Activated T-helper 2 cell treated with anti-CD3 and anti-CD28 coated beads, Interferon-gamma antibody, Interleukin-2, Interleukin-4, amounts not matched to agents 10 μg/mL and 5 μg/mL and 100 μg/mL, durations not matched to agents 14 hours and 24 hours and 36 hours (primary cell): ENCODE measurements around the gene ADGRG1. TPM values are rescaled to one million over a fixed set of nuclear protein-coding genes. Genes with fewer than 3 reads are reported as not detected.

Experiments used
- DNase-seq: peaks from one replicate; pipeline ENCODE4 v3.0.0; 2021; ENCODE audit warnings: low spot score
- H3K27ac Mint-ChIP-seq: one replicate; pipeline ENCODE4 v1.8.0; 2021; ENCODE audit warnings: mixed read lengths
- H3K27me3 Mint-ChIP-seq: one replicate; pipeline ENCODE4 v1.8.0; 2021; ENCODE audit warnings: low read depth, mixed read lengths
- H3K36me3 Mint-ChIP-seq: one replicate; pipeline ENCODE4 v1.8.0; 2021; ENCODE audit warnings: low read depth, mixed read lengths
- H3K4me1 Mint-ChIP-seq: one replicate; pipeline ENCODE4 v1.8.0; 2021; ENCODE audit warnings: low read depth, mixed read lengths
- H3K4me3 Mint-ChIP-seq: one replicate; pipeline ENCODE4 v1.8.0; 2021; ENCODE audit warnings: low read depth, mild to moderate bottlenecking, moderate library complexity, mixed read lengths
- H3K9me3 Mint-ChIP-seq: one replicate; pipeline ENCODE4 v1.8.0; 2021; ENCODE audit warnings: mixed read lengths
- intact Hi-C: fragments of 100-400 bp; cut with micrococcal nuclease; formaldehyde crosslinking; loops from one replicate; pipeline ENCODE4 v1.15.1; 2023
- total RNA-seq: library from RNA; stranded (reverse); gene quantifications from 2 replicates; pipeline ENCODE4 v1.2.3, GENCODE V29; 2022

The ADGRG1 gene
- total RNA-seq, 1 donor from 2014 or later, result 1.8 TPM

DNA sequence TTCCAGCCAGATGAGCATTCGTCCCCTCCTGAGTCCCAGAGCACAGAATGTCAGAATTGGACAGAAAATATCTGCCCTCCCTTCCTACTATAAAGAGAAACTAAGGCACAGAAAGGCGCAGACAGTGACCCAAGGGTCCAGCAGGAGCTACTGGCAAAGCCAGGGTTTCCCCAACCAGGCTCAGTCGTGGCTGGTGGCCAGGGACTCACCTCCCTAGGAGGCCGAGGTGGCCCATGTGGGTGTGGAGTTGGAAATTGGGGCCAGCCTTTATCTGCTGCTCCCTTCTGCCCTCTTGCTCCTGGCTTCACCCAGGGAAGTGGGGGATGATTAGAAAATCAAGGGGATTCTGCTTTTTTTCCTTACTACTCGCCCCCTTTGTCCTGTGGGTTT is 67.2 kb downstream of the ADGRG1 start:
- Mint-ChIP-seq H3K9me3 (no peaks in the 10 kb centered on the region), H3K27ac (no peak overlapping the region), H3K27me3 (peaks cover 8% of the 10 kb centered on the region), H3K4me1 (peaks cover 6% of the 10 kb centered on the region), H3K4me3 (no peak overlapping the region), H3K36me3 (no peaks in the 10 kb centered on the region)
- DNase-seq, result no peak
- intact Hi-C loops, result no loop called here

DNA sequence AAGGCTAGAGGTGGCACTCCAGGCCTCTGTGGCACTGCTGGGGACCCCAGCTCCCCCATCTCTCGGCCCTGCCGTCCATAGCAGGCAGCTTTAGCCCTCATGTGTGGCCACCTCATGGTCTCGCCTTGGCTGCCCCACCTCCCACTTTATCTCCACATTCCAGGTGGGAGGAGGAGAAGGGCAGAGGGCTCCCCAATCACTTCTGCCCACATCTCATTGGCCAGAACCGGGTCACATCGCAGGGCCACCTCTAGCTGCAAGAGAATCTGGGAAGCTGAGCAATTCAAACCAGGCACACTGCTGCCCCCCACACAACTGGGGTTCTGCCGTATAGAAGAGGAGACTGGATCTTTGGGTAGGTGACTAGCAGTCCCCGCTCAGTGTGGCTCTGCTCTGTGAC is 67.8 kb downstream of the ADGRG1 start:
- H3K36me3 Mint-ChIP-seq, result no peaks in the 10 kb centered on the region
- no peaks in the 10 kb centered on the region for H3K9me3 Mint-ChIP-seq
- H3K27ac Mint-ChIP-seq, result no peak overlapping the region
- peaks cover 3% of the 10 kb centered on the region for H3K4me1 Mint-ChIP-seq
- H3K4me3 Mint-ChIP-seq, result no peak overlapping the region
- intact Hi-C loops, result no loop called here
- no peak for DNase-seq
- peaks cover 6% of the 10 kb centered on the region for H3K27me3 Mint-ChIP-seq

DNA sequence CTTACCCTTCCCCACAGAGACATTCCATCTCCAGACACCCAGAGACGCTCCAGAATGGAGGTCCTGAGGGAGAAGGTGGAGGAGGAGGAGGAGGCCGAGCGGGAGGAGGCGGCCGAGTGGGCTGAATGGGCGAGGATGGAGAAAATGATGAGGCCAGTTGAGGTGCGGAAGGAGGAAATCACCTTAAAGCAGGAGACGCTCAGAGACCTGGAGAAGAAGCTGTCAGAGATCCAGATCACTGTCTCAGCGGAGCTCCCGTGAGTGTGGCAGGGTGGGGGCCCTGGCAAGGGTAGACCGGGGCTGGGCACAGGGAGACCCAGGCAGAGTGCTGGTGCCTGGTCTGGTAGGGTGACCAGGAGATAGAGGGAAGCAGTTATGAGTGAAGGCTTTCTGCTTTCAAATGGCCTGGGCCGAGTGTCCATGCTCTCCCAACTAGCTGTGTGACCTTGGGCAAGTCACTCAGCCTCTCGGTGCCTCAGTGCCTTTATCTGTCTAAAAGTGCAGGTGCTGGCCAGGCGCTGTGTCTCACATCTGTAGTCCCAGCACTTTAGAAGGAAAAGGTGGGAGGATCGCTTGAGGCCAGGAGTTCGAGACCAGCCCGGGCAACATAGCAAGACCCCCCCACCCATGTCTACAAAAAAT is 69.6 kb downstream of the ADGRG1 start:
- no peak for DNase-seq
- no peak overlapping the region for H3K4me3 Mint-ChIP-seq
- no peaks in the 10 kb centered on the region for H3K9me3 Mint-ChIP-seq
- intact Hi-C loops, result no loop called here
- H3K36me3 Mint-ChIP-seq, result no peaks in the 10 kb centered on the region
- peaks cover 3% of the 10 kb centered on the region for H3K4me1 Mint-ChIP-seq
- H3K27me3 Mint-ChIP-seq, result peaks cover 2% of the 10 kb centered on the region
- H3K27ac Mint-ChIP-seq, result no peak overlapping the region

DNA sequence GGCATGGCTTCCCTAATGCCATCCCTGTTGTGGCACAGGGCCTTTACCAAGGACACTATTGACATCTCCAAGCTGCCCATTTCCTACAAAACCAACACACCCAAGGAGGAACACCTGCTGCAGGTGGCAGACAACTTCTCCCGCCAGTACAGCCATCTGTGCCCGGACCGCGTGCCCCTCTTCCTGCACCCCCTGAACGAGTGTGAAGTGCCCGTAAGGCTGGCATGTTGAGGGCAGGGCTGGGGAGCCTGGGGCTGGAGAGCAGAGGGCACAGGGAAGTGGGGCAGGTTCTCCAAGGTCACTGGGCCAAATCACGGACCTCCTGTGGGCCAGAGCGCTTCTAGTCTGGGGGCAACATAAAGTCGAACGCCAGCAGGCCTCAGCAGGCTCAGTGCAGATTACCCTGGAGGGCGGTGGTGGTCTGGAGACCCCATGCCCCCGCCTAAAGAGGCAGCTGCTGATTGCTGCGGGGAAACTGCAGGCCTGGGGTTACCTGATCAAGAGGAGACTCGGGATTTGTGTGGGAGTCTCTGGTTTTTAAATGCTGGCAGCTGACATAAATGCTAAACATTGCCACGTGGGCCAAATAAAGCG is 70.5 kb downstream of the ADGRG1 start:
- peaks cover 3% of the 10 kb centered on the region for H3K4me1 Mint-ChIP-seq
- H3K36me3 Mint-ChIP-seq, result no peaks in the 10 kb centered on the region
- no peak overlapping the region for H3K27ac Mint-ChIP-seq
- intact Hi-C loops, result no loop called here
- DNase-seq, result no peak
- H3K9me3 Mint-ChIP-seq, result no peaks in the 10 kb centered on the region
- no peaks in the 10 kb centered on the region for H3K27me3 Mint-ChIP-seq
- no peak overlapping the region for H3K4me3 Mint-ChIP-seq

DNA sequence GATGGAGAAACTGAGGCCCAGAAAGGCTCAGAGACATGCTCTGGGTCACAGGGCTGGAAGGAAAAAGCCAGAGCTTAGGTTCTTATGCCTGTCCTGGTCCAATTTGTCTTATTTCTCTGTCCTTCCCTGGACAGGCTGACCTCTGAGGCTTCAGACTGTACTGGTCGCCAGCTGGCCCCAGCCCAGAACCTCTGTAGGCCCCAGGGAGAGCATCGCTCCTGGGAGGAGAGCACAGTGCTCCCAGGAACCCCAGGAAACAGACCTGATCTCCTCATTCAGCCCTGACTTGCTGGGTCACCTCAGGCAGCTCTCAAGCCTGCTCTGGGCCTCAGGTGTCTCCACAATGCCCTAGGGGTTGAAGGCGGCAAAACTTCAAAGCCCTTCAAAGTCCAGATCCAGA is 71.1 kb downstream of the ADGRG1 start:
- Mint-ChIP-seq H3K4me3 (no peak overlapping the region), H3K4me1 (peaks cover 3% of the 10 kb centered on the region), H3K36me3 (no peaks in the 10 kb centered on the region), H3K9me3 (no peaks in the 10 kb centered on the region), H3K27me3 (no peaks in the 10 kb centered on the region), H3K27ac (no peak overlapping the region)
- intact Hi-C loops, result no loop called here
- no peak for DNase-seq

DNA sequence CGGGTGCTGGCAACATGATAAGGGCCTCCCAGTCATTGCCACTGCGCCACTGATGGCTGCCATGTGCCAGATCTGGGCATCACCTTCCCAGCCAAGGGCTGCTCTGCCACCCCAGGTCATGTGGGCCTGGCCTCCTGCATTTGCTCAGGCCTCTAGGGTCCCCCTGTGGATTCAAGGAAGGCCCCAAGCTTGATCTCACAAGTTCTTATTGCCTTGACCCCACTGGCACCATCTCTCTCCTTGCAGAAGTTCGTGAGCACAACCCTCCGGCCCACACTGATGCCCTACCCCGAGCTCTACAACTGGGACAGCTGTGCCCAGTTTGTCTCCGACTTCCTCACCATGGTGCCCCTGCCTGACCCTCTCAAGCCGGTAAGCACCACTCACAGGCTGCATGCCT is 71.5 kb downstream of the ADGRG1 start:
- no peaks in the 10 kb centered on the region for H3K36me3 Mint-ChIP-seq
- no peak overlapping the region for H3K4me3 Mint-ChIP-seq
- H3K9me3 Mint-ChIP-seq, result no peaks in the 10 kb centered on the region
- intact Hi-C loops, result no loop called here
- H3K27ac Mint-ChIP-seq, result no peak overlapping the region
- H3K27me3 Mint-ChIP-seq, result no peaks in the 10 kb centered on the region
- H3K4me1 Mint-ChIP-seq, result no peaks in the 10 kb centered on the region
- no peak for DNase-seq

DNA sequence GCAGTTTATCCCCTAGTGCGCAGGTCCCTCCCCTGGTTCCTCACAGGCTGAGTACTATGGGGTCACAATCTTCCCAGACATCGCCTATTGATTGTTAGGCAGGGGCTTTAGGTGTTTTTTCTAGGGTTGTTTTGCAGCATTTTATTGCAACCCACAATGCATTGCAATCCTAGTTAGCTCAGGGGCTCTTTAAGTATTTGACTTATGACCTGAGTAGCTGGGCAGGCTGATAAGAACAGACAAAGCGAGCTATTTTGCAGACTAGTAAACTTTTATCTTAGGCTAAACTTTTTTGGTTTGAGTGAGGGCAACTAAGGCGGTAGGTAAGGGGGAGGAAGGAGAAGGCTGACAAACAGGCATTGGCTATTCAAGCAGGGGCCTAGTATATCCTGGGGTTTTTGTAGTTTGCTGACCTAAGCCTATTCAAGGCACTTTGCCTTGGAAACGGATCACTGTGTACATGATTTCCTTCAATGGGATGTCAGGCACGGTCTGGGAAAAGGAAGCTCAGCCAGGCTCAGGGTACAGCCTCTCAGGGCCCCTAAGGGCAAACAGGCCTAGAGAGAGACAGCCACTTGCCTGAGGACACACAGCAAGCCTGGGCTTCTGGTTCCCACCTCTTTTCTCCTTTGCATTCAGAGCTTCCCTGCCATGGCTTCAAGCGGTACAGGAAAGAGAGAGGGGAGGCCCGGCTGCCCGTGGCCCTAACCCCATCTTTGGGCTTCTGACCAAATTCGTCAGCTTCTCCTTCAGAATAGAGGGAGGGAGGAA is 72.5 kb downstream of the ADGRG1 start:
- intact Hi-C loops, result no loop called here
- Mint-ChIP-seq H3K27me3 (no peaks in the 10 kb centered on the region), H3K36me3 (no peaks in the 10 kb centered on the region), H3K4me1 (no peaks in the 10 kb centered on the region), H3K4me3 (no peak overlapping the region), H3K9me3 (no peaks in the 10 kb centered on the region), H3K27ac (no peak overlapping the region)
- DNase-seq, result no peak

DNA sequence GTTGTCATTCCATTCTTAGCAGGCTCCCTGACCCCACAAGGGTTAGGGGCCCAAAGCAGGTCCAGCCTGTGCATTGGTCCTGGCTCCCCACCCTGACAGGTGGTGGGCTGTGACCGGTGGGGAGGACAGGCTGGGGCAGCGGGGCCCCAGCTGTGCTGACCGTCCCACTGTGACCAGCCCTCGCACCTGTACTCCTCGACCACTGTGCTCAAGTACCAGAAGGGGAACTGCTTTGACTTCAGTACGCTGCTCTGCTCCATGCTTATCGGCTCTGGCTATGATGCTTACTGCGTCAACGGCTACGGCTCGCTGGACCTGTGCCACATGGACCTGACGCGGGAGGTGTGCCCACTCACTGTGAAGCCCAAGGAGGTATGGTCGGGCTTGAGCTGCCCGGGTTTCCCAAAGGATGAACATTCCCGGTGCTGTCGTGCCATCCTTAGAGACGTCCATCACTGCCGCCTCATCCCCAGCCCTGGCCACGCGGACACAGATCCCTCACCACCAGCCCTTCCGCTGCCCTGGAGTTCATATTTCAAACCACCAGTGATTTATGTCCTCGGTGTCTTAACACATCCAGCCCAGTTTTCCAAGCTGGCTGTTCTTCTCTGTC is 73.4 kb downstream of the ADGRG1 start:
- H3K4me3 Mint-ChIP-seq, result no peak overlapping the region
- H3K9me3 Mint-ChIP-seq, result no peaks in the 10 kb centered on the region
- no peak for DNase-seq

DNA sequence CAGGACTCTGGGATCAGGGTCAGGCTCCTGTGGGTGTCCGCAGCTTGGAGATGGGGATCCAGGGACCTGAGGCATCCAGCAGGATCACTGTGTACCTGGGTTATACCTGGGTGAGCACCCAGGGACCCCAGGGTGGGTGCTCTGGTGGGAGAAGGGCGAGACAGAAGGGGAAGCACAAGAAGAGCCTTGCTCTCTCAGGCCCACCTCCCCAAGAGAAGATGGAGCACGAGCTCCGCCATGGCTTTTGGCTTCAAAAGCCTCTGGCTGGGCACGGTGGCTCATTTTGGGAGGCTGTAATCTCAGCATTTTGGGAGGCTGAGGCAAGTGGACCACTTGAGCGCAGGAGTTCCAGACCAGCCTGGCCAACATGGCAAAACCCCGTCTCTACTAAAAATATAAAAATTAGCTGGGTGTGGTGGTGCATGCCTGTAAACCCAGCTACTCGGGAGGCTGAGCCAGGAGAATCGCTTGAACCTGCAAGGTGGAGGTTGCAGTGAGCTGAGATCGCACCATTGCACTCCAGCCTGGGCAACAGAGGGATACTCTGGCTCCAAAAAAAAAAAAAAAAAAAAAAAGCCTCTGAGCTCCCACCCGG is 75.1 kb downstream of the ADGRG1 start:
- Mint-ChIP-seq H3K9me3 (no peaks in the 10 kb centered on the region), H3K27me3 (no peaks in the 10 kb centered on the region), H3K27ac (no peak overlapping the region), H3K4me1 (no peaks in the 10 kb centered on the region), H3K4me3 (no peak overlapping the region), H3K36me3 (no peaks in the 10 kb centered on the region)
- intact Hi-C loops, result no loop called here
- no peak for DNase-seq

More for the DNA sequence above, 73.4 kb downstream of the ADGRG1 start:
- Mint-ChIP-seq H3K27me3 (no peaks in the 10 kb centered on the region), H3K36me3 (no peaks in the 10 kb centered on the region), H3K4me1 (no peaks in the 10 kb centered on the region), H3K27ac (no peak overlapping the region)
- intact Hi-C loops, result no loop called here

DNA sequence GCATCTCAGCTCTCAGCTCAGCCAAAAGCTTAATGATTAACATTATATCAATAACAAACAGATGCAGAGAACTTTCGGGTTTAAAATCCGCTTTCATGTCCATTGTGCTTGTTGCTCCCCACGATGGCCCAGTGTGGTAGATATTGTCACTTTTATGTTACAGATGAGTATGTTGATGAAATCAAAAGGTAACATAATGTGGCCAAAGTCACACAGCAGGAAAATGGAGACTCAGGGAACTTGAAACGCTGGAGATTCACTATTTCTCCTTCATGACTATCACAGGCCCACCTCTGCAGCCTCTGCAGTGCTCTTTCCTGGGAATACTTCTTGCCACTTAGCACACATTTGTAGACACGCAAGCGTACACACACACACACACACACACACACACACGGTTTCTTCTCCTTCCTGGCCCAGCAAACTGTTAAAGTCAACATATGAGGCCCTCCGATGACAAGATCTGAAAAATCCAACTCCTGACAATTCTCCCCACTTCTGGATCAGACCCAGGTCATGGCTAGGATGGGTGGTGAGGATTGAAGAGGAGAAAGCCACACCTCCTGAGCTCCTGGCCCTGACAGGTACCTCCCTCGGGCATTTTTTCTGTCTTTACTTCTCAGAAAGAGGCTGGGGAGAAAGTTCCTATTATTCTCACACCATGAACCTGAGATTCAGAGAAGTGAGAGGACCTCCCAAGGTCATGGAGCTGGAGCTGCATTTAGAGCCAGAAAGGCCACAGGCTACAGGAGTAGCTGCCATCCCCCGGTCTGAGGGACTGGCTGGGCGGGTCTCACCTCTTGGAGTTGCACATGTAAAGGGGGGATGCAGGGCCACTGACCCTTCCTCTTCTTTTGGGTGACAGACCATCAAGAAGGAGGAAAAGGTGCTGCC is 75.8 kb downstream of the ADGRG1 start:
- intact Hi-C loops, result no loop called here
- no peak for DNase-seq
- H3K36me3 Mint-ChIP-seq, result no peaks in the 10 kb centered on the region
- H3K4me1 Mint-ChIP-seq, result no peaks in the 10 kb centered on the region
- H3K27ac Mint-ChIP-seq, result no peak overlapping the region
- H3K4me3 Mint-ChIP-seq, result no peak overlapping the region
- H3K27me3 Mint-ChIP-seq, result no peaks in the 10 kb centered on the region
- H3K9me3 Mint-ChIP-seq, result no peaks in the 10 kb centered on the region

DNA sequence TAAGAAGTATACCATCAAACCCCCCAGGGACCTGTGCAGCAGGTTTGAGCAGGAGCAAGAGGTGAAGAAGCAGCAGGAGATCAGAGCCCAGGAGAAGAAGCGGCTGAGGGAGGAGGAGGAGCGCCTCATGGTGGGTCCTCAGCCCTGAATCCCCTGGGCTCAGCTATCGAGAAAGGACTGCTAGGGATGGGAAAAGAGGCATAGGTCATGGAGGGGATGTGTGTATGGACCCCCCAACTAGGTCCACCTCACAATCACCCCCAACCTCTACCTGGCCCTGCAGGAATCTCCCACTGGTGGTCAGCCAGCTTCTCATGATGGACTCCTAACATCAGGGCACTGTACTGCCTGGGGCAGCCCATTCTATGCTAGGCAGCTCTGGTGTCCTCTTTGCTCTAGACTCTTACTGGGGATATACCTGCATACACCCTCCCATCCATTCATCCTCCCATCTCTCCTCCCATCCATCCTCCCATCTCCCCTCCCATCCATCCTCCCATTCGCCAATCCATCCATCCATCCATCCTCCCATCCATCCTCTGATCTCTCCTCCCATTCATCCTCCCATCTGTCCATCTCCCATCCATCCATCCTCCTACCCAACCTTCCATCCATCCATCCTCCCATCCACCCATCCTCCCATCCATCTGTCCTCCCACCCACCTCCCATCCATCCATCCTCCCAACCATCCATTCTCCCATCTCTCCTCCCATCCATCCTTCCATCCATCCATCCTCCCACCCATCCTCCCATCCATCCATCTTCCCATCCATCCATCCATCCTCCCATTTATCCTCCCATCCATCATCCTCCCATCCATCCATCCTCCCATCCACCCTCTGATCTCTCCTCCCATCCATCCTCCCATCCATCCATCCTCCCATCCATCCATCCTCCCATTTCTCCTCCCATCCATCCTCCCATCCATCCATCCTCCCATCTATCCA is 76.7 kb downstream of the ADGRG1 start:
- Mint-ChIP-seq H3K36me3 (no peaks in the 10 kb centered on the region), H3K4me3 (no peak overlapping the region), H3K9me3 (no peaks in the 10 kb centered on the region), H3K27ac (no peak overlapping the region), H3K27me3 (peaks cover under 1% of the 10 kb centered on the region), H3K4me1 (no peaks in the 10 kb centered on the region)
- no peak for DNase-seq
- intact Hi-C loops, result no loop called here
